Right atrium auricular region (tissue), 2 donors: ENCODE data around the gene UBE2QL1. TPM values are rescaled to one million over a fixed set of nuclear protein-coding genes. Genes with fewer than 3 reads are reported as not detected.

Source experiments
- DNase-seq: peaks from one replicate; pipeline ENCODE4 v3.0.0-alpha.2; 2019; ENCODE audit warnings: low spot score
- H3K27ac ChIP-seq, 2 donors: fragments of 200-600 bp; sonication (generic); 1 replicate in 1 of 2; 2 replicates in 1 of 2; pipeline ENCODE4 v1.5.1; 2016 to 2019
- H3K27me3 ChIP-seq, 2 donors: fragments of 200-600 bp; sonication (generic); one replicate each; pipeline versions ENCODE4 v1.5.1 to v1.6.0; 2017 to 2019
- H3K36me3 ChIP-seq: fragments of 200-600 bp; sonication (generic); one replicate; pipeline ENCODE4 v1.5.1; 2016
- H3K4me1 ChIP-seq, 2 donors: fragments of 200-600 bp; sonication (generic); one replicate each; pipeline versions ENCODE4 v1.5.1 to v1.6.0; 2017 to 2019
- H3K4me3 ChIP-seq, 2 donors: fragments of 200-600 bp; sonication (generic); 1 replicate in 1 of 2; 2 replicates in 1 of 2; pipeline ENCODE4 v1.5.1; 2017 to 2019; ENCODE audit warnings: mild to moderate bottlenecking in 1 of 2, moderate library complexity in 1 of 2
- H3K9me3 ChIP-seq, 2 donors: fragments of 200-600 bp; sonication (generic); one replicate each; pipeline ENCODE4 v1.5.1; 2019
- CTCF ChIP-seq, 2 donors: fragments of 200-600 bp; sonication (generic); IDR thresholded peaks; one replicate each; pipeline ENCODE4 v1.5.1; 2019; ENCODE audit warnings: antibody characterized with exemption in 2 of 2
- total RNA-seq, 2 donors: library from RNA; depleted of rRNA; stranded (reverse); fragments of >200 nt; gene quantifications; one replicate each; pipeline ENCODE4 v1.1.0, GENCODE V29; 2016

Gene UBE2QL1
- total RNA-seq, 2 donors from 2014 or later = 9.1 to 10.8 TPM

DNA sequence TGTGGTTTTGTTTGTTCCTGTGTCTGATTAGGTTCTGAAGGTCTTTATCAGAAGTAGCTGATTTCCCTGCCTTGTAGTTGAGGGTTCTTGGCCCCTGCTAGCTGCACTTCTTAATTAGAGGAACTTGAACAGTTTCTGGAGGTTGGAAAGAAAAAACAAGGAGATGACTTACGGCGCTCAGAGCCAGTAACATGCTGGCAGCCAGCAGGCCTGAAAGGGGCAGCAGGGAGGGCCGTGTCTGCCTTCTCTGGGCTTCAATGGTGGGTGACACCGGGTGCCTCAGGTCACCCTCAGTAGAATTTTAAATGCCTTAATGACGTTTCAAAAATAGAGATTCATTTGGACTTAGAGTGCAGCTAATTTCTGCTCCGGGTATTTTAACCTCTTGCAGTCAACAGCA lies 15.8 kb downstream of the UBE2QL1 start:
- no peak for DNase-seq
- Histone ChIP-seq H3K27ac (no peak overlapping the region), H3K4me1 (no peaks in the 10 kb centered on the region)

GRCh38 chr5:6465831-6466790 lies 17.5 kb downstream of the UBE2QL1 start:
- no peaks in the 10 kb centered on the region for H3K4me1 ChIP-seq
- no peak overlapping the region for H3K27ac ChIP-seq
- H3K9me3 ChIP-seq = peaks cover 0 to under 1% of the 10 kb centered on the region in 2 donors
- DNase-seq = no peak
- H3K27me3 ChIP-seq = no peaks in the 10 kb centered on the region
- H3K4me3 ChIP-seq = no peak overlapping the region
- TF ChIP-seq CTCF (IDR thresholded peaks at IDR 0.05) = no peak
- H3K36me3 ChIP-seq = no peaks in the 10 kb centered on the region

More for the DNA sequence above, 15.8 kb downstream of the UBE2QL1 start:
- Histone ChIP-seq H3K9me3 (no peaks in the 10 kb centered on the region), H3K36me3 (no peaks in the 10 kb centered on the region), H3K27me3 (no peaks in the 10 kb centered on the region), H3K4me3 (no peak overlapping the region)
- TF ChIP-seq CTCF (IDR thresholded peaks at IDR 0.05) = no peak

- no peak for TF ChIP-seq CTCF (IDR thresholded peaks at IDR 0.05)
- Histone ChIP-seq H3K4me3 (no peak overlapping the region), H3K9me3 (peaks cover 0 to 5% of the 10 kb centered on the region in 2 donors), H3K27ac (no peak overlapping the region), H3K4me1 (no peaks in the 10 kb centered on the region), H3K36me3 (no peaks in the 10 kb centered on the region), H3K27me3 (no peaks in the 10 kb centered on the region)
- DNase-seq = no peak
These were observed 18.4 kb downstream of the UBE2QL1 start for GRCh38 chr5:6466975-6467567.

DNA sequence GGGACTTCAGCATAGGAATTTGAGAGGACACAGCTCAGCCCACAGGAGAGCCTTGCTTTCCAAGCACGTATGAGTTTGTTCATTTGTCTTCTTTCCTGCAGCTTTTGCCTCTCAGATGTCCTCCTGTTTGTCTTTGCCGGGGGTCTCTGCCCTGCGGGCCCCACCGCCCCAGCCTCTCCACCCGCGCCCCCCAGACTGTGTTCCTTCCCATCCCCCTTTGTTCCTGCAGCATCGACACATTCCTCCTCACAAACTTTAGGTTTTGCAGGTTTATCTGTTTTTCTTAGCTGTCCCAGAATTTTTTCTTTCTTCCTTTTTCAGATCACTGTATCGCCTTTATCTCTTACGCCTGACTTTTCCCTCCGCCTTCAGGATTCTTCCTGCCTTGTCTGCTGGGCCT lies 18.9 kb downstream of the UBE2QL1 start:
- peaks cover 0 to 5% of the 10 kb centered on the region in 2 donors for H3K9me3 ChIP-seq
- H3K4me3 ChIP-seq = no peak overlapping the region
- H3K4me1 ChIP-seq = no peaks in the 10 kb centered on the region
- no peaks in the 10 kb centered on the region for H3K36me3 ChIP-seq
- no peak for DNase-seq
- no peaks in the 10 kb centered on the region for H3K27me3 ChIP-seq
- TF ChIP-seq CTCF (IDR thresholded peaks at IDR 0.05) = no peak
- H3K27ac ChIP-seq = no peak overlapping the region

DNA sequence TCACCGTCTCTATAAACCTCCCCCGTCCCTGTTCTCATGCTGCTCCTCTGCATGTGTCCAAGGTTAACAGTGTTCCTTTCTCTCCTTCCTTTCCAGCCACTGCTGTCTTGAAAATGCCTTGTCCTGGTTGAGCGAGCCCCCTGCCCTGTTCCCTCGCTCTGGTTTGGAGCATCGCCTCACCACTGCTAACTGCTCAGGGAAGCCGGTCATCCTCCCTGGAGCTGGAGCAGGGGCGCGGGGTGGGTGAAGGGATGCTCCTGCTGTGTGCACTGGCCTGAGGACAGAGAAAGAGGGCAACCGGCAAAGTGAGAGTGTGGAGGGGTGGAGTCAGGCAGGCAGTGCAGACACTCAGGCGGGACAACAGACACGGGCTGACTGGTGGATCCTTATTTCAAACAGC lies 19.4 kb downstream of the UBE2QL1 start:
- no peak for DNase-seq
- no peaks in the 10 kb centered on the region for H3K36me3 ChIP-seq
- peaks cover 0 to 5% of the 10 kb centered on the region in 2 donors for H3K9me3 ChIP-seq
- no peaks in the 10 kb centered on the region for H3K4me1 ChIP-seq
- no peaks in the 10 kb centered on the region for H3K27me3 ChIP-seq
- no peak for TF ChIP-seq CTCF (IDR thresholded peaks at IDR 0.05)
- no peak overlapping the region for H3K4me3 ChIP-seq
- no peak overlapping the region for H3K27ac ChIP-seq
